ENCODE results near the gene PKIG.

DNA sequence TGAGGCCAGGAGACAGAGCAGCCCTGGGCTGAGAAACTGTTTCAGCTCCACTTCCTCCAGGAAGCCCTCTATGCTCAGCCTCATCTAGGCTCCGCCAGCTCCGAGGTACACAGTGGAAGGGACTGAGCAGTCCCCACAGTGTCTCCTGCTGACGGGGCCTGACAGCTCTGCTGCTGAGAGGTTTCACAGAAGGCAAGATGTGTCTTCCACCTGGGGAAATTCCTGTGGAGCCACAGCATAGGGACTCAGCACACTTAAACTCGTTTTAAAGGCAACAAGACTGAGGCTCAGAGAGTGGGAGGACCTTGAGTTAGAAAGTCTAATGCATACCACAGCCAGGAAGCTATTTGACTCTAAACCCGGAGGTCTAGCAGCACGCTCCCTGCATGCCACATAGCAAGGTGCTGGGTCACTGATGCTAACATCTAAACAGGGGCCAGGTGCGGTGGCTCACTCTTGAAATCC is 62.3 kb downstream of the PKIG start:
- TF ChIP-seq SRF (IDR thresholded peaks at IDR 0.05; ENCODE audit: low read depth) (no peak), JUND (IDR thresholded peaks at IDR 0.05) (no peak), CEBPB (IDR thresholded peaks at IDR 0.05; ENCODE audit: low read depth) (no peak), EZH2phosphoT487 (IDR thresholded peaks at IDR 0.05; ENCODE audit: borderline replicate concordance) (no peak), TCF7L2 (IDR thresholded peaks at IDR 0.05; ENCODE audit: borderline replicate concordance, extremely low read depth, insufficient read depth, insufficient read length) (no peak), EZH2 (IDR thresholded peaks at IDR 0.05) (no peak), POLR2A (IDR thresholded peaks at IDR 0.05; ENCODE audit: borderline replicate concordance, extremely low read depth, insufficient read depth, insufficient read length) (no peak), ATF3 (IDR thresholded peaks at IDR 0.05) (no peak), REST (IDR thresholded peaks at IDR 0.05; ENCODE audit: low read depth) (no peak)
- TF ChIP-seq, protein P1, sequence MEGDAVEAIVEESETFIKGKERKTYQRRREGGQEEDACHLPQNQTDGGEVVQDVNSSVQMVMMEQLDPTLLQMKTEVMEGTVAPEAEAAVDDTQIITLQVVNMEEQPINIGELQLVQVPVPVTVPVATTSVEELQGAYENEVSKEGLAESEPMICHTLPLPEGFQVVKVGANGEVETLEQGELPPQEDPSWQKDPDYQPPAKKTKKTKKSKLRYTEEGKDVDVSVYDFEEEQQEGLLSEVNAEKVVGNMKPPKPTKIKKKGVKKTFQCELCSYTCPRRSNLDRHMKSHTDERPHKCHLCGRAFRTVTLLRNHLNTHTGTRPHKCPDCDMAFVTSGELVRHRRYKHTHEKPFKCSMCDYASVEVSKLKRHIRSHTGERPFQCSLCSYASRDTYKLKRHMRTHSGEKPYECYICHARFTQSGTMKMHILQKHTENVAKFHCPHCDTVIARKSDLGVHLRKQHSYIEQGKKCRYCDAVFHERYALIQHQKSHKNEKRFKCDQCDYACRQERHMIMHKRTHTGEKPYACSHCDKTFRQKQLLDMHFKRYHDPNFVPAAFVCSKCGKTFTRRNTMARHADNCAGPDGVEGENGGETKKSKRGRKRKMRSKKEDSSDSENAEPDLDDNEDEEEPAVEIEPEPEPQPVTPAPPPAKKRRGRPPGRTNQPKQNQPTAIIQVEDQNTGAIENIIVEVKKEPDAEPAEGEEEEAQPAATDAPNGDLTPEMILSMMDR (IDR thresholded peaks at IDR 0.05 in 2 of 3, conservative IDR thresholded peaks at IDR 0.05 in 1 of 3; ENCODE audit: borderline replicate concordance in 1 of 3, insufficient read depth in 1 of 3, low read depth in 2 of 3, low read length in 2 of 3): no peak
